AG04450 (cell line): ENCODE results near the gene PSMD12. TPM values are rescaled to one million over a fixed set of nuclear protein-coding genes. Genes with fewer than 3 reads are reported as not detected.

ENCODE experiments used
- CTCF ChIA-PET: fragments of 300-600, 350-600 bp; formaldehyde crosslinking; extraction: SDS; loops from one replicate; lab custom pipeline; 2022; ENCODE audit warnings: antibody characterized with exemption, inconsistent platforms; lab: Charles Lee
- POLR2A ChIA-PET: fragments of 350-600 bp; formaldehyde crosslinking; extraction: SDS; loops from one replicate; lab custom pipeline; 2021; ENCODE audit warnings: antibody characterized with exemption, inconsistent platforms; lab: Yijun Ruan, JAX
- DNase-seq: peaks from one replicate; pipeline ENCODE4 v3.0.0-alpha.2; 2011; ENCODE audit warnings: low read depth, low spot score
- H3K27ac ChIP-seq: one replicate; pipeline ENCODE4 v1.5.1; 2012; ENCODE audit warnings: low read depth, low read length, control low read depth
- H3K27me3 ChIP-seq: one replicate; pipeline ENCODE4 v1.6.0; 2012; ENCODE audit warnings: low read length; ENCODE audit not compliant: control insufficient read depth, insufficient read depth
- H3K4me3 ChIP-seq: 2 replicates; pipeline ENCODE4 v1.5.1; 2011; ENCODE audit warnings: mild to moderate bottlenecking, low read depth, low read length, control low read depth
- H3K9me3 ChIP-seq: 2 replicates; pipeline ENCODE4 v1.5.1; 2012; ENCODE audit warnings: low read length; ENCODE audit not compliant: control insufficient read depth, insufficient read depth
- polyA plus RNA-seq: library from polyadenylated mRNA; depleted of rRNA; stranded (reverse); fragments of >200 nt; gene quantifications from 2 replicates; pipeline ENCODE4 v1.2.3, GENCODE V29; 2011
- TF ChIP-seq, protein P1 (sequence below): IDR thresholded peaks from 2 replicates; pipeline ENCODE4 v1.5.1; 2011; ENCODE audit warnings: low read depth, low read length, control low read depth, inconsistent platforms

The PSMD12 gene
- polyA plus RNA-seq, 1 experiment, result 42.1 TPM

DNA sequence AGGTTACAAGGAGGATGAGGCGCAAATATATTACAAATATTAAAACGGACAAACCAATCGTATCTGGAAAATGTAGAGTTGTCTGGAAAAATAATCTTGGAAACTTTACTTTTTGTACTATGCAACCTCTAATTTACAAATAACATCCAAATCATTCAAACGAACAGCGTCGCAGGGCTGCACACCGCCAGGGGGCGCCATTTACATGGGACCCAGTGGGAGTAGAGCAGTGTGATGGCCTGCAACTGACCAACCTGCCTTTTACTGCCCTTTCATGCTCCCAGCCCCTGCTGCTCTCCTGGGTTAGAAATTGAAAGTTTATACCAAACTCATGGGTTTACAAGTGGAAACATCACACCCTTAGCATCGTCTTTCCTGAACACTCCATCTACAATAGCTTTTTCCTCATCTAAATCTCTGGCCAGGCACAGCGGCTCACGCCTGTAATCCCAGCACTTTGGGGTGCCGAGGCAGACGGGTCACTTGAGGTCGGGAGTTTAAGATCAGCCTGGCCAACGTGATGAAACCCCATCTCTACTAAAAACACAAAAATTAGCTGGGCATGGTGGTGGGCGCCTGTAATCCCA, 20.7 kb upstream of the PSMD12 start:
- Histone ChIP-seq H3K9me3 (no peaks in the 10 kb centered on the region; the same call in 1 of the 2 replicates), H3K27me3 (peaks cover 3% of the 10 kb centered on the region), H3K27ac (no peak overlapping the region), H3K4me3 (no peak overlapping the region)
- TF ChIP-seq, protein P1, sequence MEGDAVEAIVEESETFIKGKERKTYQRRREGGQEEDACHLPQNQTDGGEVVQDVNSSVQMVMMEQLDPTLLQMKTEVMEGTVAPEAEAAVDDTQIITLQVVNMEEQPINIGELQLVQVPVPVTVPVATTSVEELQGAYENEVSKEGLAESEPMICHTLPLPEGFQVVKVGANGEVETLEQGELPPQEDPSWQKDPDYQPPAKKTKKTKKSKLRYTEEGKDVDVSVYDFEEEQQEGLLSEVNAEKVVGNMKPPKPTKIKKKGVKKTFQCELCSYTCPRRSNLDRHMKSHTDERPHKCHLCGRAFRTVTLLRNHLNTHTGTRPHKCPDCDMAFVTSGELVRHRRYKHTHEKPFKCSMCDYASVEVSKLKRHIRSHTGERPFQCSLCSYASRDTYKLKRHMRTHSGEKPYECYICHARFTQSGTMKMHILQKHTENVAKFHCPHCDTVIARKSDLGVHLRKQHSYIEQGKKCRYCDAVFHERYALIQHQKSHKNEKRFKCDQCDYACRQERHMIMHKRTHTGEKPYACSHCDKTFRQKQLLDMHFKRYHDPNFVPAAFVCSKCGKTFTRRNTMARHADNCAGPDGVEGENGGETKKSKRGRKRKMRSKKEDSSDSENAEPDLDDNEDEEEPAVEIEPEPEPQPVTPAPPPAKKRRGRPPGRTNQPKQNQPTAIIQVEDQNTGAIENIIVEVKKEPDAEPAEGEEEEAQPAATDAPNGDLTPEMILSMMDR, result peak; percentile 85
- ChIA-PET POLR2A (no interaction called here), CTCF (interaction anchor here (0.6 to 4.0 kb wide), 17 partner anchors 9 to 319 kb away, joined by 3 to 18 read pairs (median 4); no protein-coding TSS in a partner anchor)
- no peak for DNase-seq

DNA sequence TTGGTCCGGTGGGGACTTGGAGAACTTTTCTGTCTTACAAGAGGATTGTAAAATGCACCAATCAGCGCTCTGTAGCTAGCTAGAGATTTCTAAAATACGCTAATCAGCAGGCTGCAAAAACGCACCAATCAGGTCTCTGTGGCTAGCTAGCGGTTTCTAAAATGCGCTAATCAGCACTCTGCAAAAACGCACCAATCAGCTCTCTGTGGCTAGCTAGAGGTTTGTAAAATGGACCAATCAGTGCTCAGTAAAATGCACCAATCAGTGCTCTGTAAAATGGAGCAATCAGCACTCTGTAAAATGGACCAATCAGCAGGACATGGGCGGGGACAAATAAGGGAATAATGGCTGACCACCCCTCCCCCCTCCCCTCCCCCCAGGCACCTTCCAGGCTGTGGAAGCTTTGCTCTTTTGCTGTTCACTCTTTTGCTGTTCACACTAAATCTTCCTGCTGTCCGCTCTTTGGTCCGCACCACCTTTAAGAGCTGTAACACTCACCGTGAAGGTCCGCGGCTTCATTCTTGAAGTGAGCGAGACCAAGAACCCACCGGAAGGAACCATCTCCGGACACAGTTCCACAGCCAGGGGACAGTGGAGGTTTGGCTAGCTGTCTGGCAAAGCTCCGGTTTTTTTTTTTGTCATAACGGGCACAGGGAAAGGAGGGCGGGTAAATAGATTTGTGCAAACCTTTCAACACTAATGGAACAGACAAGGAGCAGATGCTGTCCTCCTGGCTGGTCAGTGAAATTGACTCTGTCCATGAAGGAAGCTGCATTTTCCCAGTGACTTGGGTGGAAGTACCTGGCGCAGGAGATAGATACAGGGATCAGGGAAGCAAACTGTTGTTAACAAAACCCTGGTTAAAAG, 19.0 kb upstream of the PSMD12 start:
- H3K4me3 ChIP-seq, result no peak overlapping the region
- ChIA-PET POLR2A (no interaction called here), CTCF (interaction anchor here (0.5 to 4.0 kb wide), 4 partner anchors 237 to 303 kb away, joined by 3 to 18 read pairs (median 5); no protein-coding TSS in a partner anchor)
- no peak overlapping the region for H3K27ac ChIP-seq
- TF ChIP-seq, protein P1, result no peak
- no peaks in the 10 kb centered on the region; the same call in 1 of the 2 replicates for H3K9me3 ChIP-seq
- H3K27me3 ChIP-seq, result peaks cover 3% of the 10 kb centered on the region
- DNase-seq, result no peak

DNA sequence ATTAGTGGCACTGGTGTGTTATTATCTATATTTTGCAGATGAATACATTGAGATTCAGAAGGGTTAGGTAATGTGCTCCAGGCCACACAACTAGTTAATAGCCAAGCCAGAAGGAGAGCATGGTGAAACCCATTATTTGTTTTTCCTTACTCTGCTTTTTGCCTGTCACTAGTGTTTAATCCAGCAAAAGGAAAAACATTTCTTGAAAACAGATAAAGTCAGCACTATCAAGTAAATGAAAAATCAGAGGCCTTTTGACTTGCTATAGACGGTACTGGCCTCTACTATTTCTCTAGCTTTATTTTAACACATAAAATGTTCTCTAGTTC, 15.5 kb upstream of the PSMD12 start:
- no peaks in the 10 kb centered on the region for H3K27me3 ChIP-seq
- CTCF ChIA-PET, result interaction anchor here (0.9 kb wide), 1 partner anchor 308 kb away, joined by 4 read pairs; no protein-coding TSS in a partner anchor
- H3K4me3 ChIP-seq, result no peak overlapping the region

DNA sequence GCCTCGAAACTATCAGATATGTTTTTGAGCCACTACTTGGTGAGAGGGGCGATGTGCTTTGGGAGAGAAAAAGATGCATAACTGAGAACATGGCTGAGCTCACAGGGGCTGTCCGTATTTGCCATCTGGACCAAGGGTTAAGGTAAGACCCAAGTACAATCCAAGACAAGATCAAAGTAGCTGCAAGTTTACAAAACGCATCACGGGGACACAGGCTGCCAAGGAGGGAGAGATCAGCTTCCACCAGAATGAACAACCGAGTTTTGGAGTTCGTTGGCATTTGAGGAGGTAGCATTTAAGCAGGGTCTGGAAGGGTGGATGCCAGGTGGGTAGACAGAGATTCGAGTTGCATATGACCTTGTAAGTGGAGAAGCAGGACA, 12.9 kb upstream of the PSMD12 start:
- no peak for DNase-seq
- ChIA-PET POLR2A (interaction anchor here (0.6 kb wide), 1 partner anchor 439 kb away, joined by 3 read pairs; no protein-coding TSS in a partner anchor), CTCF (interaction anchor here (0.5 to 7.6 kb wide), 26 partner anchors 8 to 619 kb away, joined by 3 to 126 read pairs (median 4); no protein-coding TSS in a partner anchor)
- TF ChIP-seq, protein P1, result no peak
- Histone ChIP-seq H3K4me3 (peak overlapping the region; percentile 79), H3K9me3 (no peaks in the 10 kb centered on the region; the same call in 1 of the 2 replicates), H3K27me3 (no peaks in the 10 kb centered on the region), H3K27ac (no peak overlapping the region)

More for the DNA sequence above, 15.5 kb upstream of the PSMD12 start:
- no peak for DNase-seq
- Histone ChIP-seq H3K27ac (no peak overlapping the region), H3K9me3 (no peaks in the 10 kb centered on the region; the same call in 1 of the 2 replicates)
- TF ChIP-seq, protein P1, result no peak
- POLR2A ChIA-PET, result interaction anchor here (0.7 kb wide), 1 partner anchor 296 kb away, joined by 8 read pairs; no protein-coding TSS in a partner anchor
